ENCODE measurements around the gene ANKRD10.

Gene ANKRD10

GRCh38 chr13:110916301-110917142, 1.7 kb upstream of the ANKRD10 start:
- in situ Hi-C loops (cut with HindIII; ENCODE audit: low sequenced_read_pairs), result no loop called here

- in situ Hi-C loops (cut with HindIII; ENCODE audit: low sequenced_read_pairs), result no loop called here
Observed at GRCh38 chr13:110915874-110916206, 971 bp upstream of the ANKRD10 start.

- in situ Hi-C loops (cut with HindIII; ENCODE audit: low sequenced_read_pairs), result no loop called here
Observed at GRCh38 chr13:110914331-110915056, 375 bp downstream of the ANKRD10 start.

- in situ Hi-C loops (cut with HindIII; ENCODE audit: low sequenced_read_pairs), result no loop called here
Observed at GRCh38 chr13:110914081-110914330, 863 bp downstream of the ANKRD10 start.

- in situ Hi-C loops (cut with HindIII; ENCODE audit: low sequenced_read_pairs), result no loop called here
Observed at GRCh38 chr13:110913322-110914080, 1.4 kb downstream of the ANKRD10 start.

- in situ Hi-C loops (cut with HindIII; ENCODE audit: low sequenced_read_pairs), result no loop called here
Observed at GRCh38 chr13:110912651-110913051, 2.2 kb downstream of the ANKRD10 start.

GRCh38 chr13:110911880-110912279, 3.0 kb downstream of the ANKRD10 start:
- in situ Hi-C loops (cut with HindIII; ENCODE audit: low sequenced_read_pairs), result no loop called here

GRCh38 chr13:110910013-110910890, 4.6 kb downstream of the ANKRD10 start:
- in situ Hi-C loops (cut with HindIII; ENCODE audit: low sequenced_read_pairs), result no loop called here

GRCh38 chr13:110907951-110908898, 6.6 kb downstream of the ANKRD10 start:
- in situ Hi-C loops (cut with HindIII; ENCODE audit: low sequenced_read_pairs), result no loop called here

- in situ Hi-C loops (cut with HindIII; ENCODE audit: low sequenced_read_pairs), result no loop called here
Observed at GRCh38 chr13:110907301-110907700, 7.6 kb downstream of the ANKRD10 start.

GRCh38 chr13:110904748-110905147, 10.1 kb downstream of the ANKRD10 start:
- in situ Hi-C loops (cut with HindIII; ENCODE audit: low sequenced_read_pairs), result no loop called here

GRCh38 chr13:110902370-110902769, 12.5 kb downstream of the ANKRD10 start:
- in situ Hi-C loops (cut with HindIII; ENCODE audit: low sequenced_read_pairs), result no loop called here

- in situ Hi-C loops (cut with HindIII; ENCODE audit: low sequenced_read_pairs), result no loop called here
Observed at GRCh38 chr13:110897521-110897920, 17.3 kb downstream of the ANKRD10 start.

- in situ Hi-C loops (cut with HindIII; ENCODE audit: low sequenced_read_pairs), result no loop called here
Observed at GRCh38 chr13:110897014-110897413, 17.9 kb downstream of the ANKRD10 start.

- in situ Hi-C loops (cut with HindIII; ENCODE audit: low sequenced_read_pairs), result no loop called here
Observed at GRCh38 chr13:110894086-110894485, 20.8 kb downstream of the ANKRD10 start.

- in situ Hi-C loops (cut with HindIII; ENCODE audit: low sequenced_read_pairs), result no loop called here
Observed at GRCh38 chr13:110893571-110893970, 21.3 kb downstream of the ANKRD10 start.

GRCh38 chr13:110890279-110891165, 24.3 kb downstream of the ANKRD10 start:
- in situ Hi-C loops (cut with HindIII; ENCODE audit: low sequenced_read_pairs), result no loop called here

GRCh38 chr13:110888390-110888789, 26.5 kb downstream of the ANKRD10 start:
- in situ Hi-C loops (cut with HindIII; ENCODE audit: low sequenced_read_pairs), result no loop called here
